ENCODE results near the gene PTPN14.
"Not testable (repeated sequence)": the region's sequence is repeated elsewhere in the genome, so short reads cannot be mapped to it uniquely, and the experiment has no call there.

The PTPN14 gene

GRCh38 chr1:214499732-214500131 lies 51.7 kb downstream of the PTPN14 start:
- no peaks in the 10 kb centered on the region for H3K36me3 Mint-ChIP-seq (ENCODE audit: low read depth)
- peaks cover 3% of the 10 kb centered on the region for H3K27me3 Mint-ChIP-seq
- H3K4me1 Mint-ChIP-seq (ENCODE audit: low read depth), result no peaks in the 10 kb centered on the region
- H3K9me3 Mint-ChIP-seq, result no peaks in the 10 kb centered on the region
- H3K27ac Mint-ChIP-seq, result no peak overlapping the region
- intact Hi-C loops (cut with micrococcal nuclease), result no loop called here
- no peak overlapping the region for H3K4me3 Mint-ChIP-seq

GRCh38 chr1:214498021-214498420 lies 53.4 kb downstream of the PTPN14 start:
- Mint-ChIP-seq H3K27ac (no peak overlapping the region), H3K9me3 (no peaks in the 10 kb centered on the region), H3K36me3 (ENCODE audit: low read depth) (no peaks in the 10 kb centered on the region), H3K27me3 (peaks cover 3% of the 10 kb centered on the region), H3K4me1 (ENCODE audit: low read depth) (no peaks in the 10 kb centered on the region), H3K4me3 (no peak overlapping the region)
- intact Hi-C loops (cut with micrococcal nuclease), result no loop called here

DNA sequence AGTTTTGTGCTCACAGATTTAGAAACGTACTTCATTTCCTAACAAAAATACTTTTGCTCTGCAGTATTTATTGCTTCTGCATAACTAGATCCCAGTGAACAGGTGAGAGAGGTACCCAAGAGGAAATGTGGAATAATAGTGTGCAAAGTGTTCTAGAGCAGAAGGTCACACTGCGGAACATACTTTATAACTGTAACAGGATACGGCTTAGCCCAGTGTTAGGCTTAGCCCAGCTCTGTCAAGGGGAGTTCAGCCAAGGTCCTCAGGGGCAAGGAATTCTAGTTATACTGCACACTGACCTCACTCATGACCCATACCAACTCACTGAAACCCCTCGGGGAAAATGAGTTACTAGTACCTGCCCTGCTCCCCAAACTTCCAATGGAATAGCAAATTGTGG lies 55.3 kb downstream of the PTPN14 start:
- H3K27ac Mint-ChIP-seq, result no peak overlapping the region
- H3K4me1 Mint-ChIP-seq (ENCODE audit: low read depth), result no peaks in the 10 kb centered on the region
- no peaks in the 10 kb centered on the region for H3K36me3 Mint-ChIP-seq (ENCODE audit: low read depth)
- peaks cover 3% of the 10 kb centered on the region for H3K27me3 Mint-ChIP-seq
- H3K4me3 Mint-ChIP-seq, result no peak overlapping the region
- H3K9me3 Mint-ChIP-seq, result no peaks in the 10 kb centered on the region
- intact Hi-C loops (cut with micrococcal nuclease), result no loop called here

DNA sequence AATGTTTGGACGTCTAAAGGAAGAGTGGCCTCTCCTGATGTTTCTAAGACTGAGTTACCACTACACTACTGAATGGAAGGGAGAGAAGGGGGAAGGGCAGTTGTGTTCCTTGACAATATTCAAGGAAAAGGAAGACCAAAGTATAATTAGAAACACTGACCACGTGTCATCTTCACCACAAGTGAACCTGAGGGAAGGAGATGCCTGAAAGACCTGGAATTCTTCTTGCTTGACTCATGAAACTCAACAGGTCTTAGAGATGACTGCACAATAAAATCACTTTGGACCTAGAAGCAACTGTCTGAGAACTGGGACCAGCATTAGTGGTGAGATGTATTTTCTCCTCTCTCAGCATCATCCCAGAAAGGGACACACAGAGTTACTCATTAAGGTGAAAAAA lies 56.7 kb downstream of the PTPN14 start:
- Mint-ChIP-seq H3K36me3 (ENCODE audit: low read depth) (no peaks in the 10 kb centered on the region), H3K4me1 (ENCODE audit: low read depth) (no peaks in the 10 kb centered on the region), H3K9me3 (no peaks in the 10 kb centered on the region), H3K27ac (no peak overlapping the region), H3K27me3 (peaks cover 2% of the 10 kb centered on the region), H3K4me3 (no peak overlapping the region)
- intact Hi-C loops (cut with micrococcal nuclease), result no loop called here

GRCh38 chr1:214494179-214494578 lies 57.2 kb downstream of the PTPN14 start:
- H3K4me1 Mint-ChIP-seq (ENCODE audit: low read depth); intact Hi-C loops (cut with micrococcal nuclease); H3K27ac Mint-ChIP-seq; H3K36me3 Mint-ChIP-seq (ENCODE audit: low read depth); H3K9me3 Mint-ChIP-seq; H3K27me3 Mint-ChIP-seq; H3K4me3 Mint-ChIP-seq: not testable (repeated sequence)

- intact Hi-C loops (cut with micrococcal nuclease), result no loop called here
- Mint-ChIP-seq H3K9me3 (no peaks in the 10 kb centered on the region), H3K27me3 (peaks cover 2% of the 10 kb centered on the region), H3K4me3 (no peak overlapping the region), H3K36me3 (ENCODE audit: low read depth) (no peaks in the 10 kb centered on the region), H3K4me1 (ENCODE audit: low read depth) (no peaks in the 10 kb centered on the region), H3K27ac (no peak overlapping the region)
These were observed 58.1 kb downstream of the PTPN14 start for GRCh38 chr1:214493126-214493796.

DNA sequence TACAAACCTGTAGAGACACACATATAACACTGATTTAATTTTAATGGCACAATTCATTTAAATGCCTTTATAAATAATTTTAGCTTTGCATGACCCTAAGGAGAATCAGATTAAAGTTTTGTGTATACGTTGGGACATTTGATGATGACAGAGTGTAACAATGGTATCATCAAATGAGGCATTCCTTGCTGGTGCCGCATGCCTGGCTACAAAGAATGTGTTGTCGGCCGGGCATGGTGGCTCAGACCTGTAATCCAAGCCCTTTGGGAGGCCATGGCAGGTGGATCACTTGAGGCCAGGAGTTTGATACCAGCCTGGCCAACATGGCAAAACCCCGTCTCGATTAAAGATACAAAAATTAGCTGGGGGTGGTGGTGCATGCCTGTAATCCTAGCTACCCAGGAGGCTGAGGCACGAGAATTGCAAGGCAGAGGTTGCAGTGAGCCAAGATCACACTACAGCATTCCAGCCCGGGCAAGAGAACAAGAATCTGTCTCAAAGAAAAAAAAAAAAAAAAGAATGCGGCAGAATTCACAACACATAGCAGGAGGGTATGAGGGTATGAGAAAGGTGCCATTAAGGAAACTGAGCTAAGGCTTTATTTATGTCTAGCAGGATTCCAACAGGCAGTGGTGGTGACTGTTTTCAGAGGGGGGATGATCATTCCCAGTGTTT lies 58.9 kb downstream of the PTPN14 start:
- Mint-ChIP-seq H3K27me3 (peaks cover 2% of the 10 kb centered on the region), H3K36me3 (ENCODE audit: low read depth) (no peaks in the 10 kb centered on the region), H3K27ac (no peak overlapping the region), H3K4me3 (no peak overlapping the region), H3K9me3 (no peaks in the 10 kb centered on the region), H3K4me1 (ENCODE audit: low read depth) (no peaks in the 10 kb centered on the region)
- intact Hi-C loops (cut with micrococcal nuclease), result no loop called here

GRCh38 chr1:214491468-214492146 lies 59.8 kb downstream of the PTPN14 start:
- H3K4me1 Mint-ChIP-seq (ENCODE audit: low read depth), result no peaks in the 10 kb centered on the region
- intact Hi-C loops (cut with micrococcal nuclease), result no loop called here
- no peak overlapping the region for H3K27ac Mint-ChIP-seq
- H3K36me3 Mint-ChIP-seq (ENCODE audit: low read depth), result no peaks in the 10 kb centered on the region
- H3K4me3 Mint-ChIP-seq, result no peak overlapping the region
- no peaks in the 10 kb centered on the region for H3K9me3 Mint-ChIP-seq
- H3K27me3 Mint-ChIP-seq, result no peaks in the 10 kb centered on the region

- H3K4me3 Mint-ChIP-seq, result no peak overlapping the region
- H3K27me3 Mint-ChIP-seq, result peaks cover 3% of the 10 kb centered on the region
- H3K36me3 Mint-ChIP-seq (ENCODE audit: low read depth), result no peaks in the 10 kb centered on the region
These were observed 66.3 kb downstream of the PTPN14 start for GRCh38 chr1:214485151-214485550.

DNA sequence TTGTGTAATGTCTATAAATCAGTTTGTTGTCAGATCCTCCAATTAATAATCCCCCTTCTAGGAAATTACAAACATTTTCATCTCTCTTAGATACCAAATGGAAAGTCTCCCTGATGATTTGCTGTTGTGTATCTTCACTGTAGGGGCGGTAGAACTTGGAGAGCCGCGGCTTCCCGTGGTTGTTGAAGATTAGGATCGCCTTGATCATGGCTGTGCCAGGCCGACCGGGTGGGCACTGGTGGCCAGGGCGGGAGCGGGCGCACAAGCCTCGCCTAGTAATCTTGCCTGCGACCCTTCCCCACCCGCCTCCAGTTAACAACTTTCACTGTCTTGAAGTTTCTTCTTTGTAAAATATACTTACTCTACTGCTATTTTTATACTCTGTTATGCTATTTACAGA lies 68.2 kb downstream of the PTPN14 start:
- H3K4me1 Mint-ChIP-seq (ENCODE audit: low read depth); intact Hi-C loops (cut with micrococcal nuclease); H3K27ac Mint-ChIP-seq; H3K36me3 Mint-ChIP-seq (ENCODE audit: low read depth); H3K27me3 Mint-ChIP-seq; H3K9me3 Mint-ChIP-seq; H3K4me3 Mint-ChIP-seq: not testable (repeated sequence)

More at GRCh38 chr1:214485151-214485550, 66.3 kb downstream of the PTPN14 start:
- intact Hi-C loops (cut with micrococcal nuclease), result no loop called here
- Mint-ChIP-seq H3K4me1 (ENCODE audit: low read depth) (no peaks in the 10 kb centered on the region), H3K27ac (no peak overlapping the region), H3K9me3 (no peaks in the 10 kb centered on the region)

GRCh38 chr1:214481983-214482634 lies 69.3 kb downstream of the PTPN14 start:
- H3K9me3 Mint-ChIP-seq; H3K36me3 Mint-ChIP-seq (ENCODE audit: low read depth); H3K4me1 Mint-ChIP-seq (ENCODE audit: low read depth); H3K27ac Mint-ChIP-seq; intact Hi-C loops (cut with micrococcal nuclease); H3K4me3 Mint-ChIP-seq; H3K27me3 Mint-ChIP-seq: not testable (repeated sequence)

DNA sequence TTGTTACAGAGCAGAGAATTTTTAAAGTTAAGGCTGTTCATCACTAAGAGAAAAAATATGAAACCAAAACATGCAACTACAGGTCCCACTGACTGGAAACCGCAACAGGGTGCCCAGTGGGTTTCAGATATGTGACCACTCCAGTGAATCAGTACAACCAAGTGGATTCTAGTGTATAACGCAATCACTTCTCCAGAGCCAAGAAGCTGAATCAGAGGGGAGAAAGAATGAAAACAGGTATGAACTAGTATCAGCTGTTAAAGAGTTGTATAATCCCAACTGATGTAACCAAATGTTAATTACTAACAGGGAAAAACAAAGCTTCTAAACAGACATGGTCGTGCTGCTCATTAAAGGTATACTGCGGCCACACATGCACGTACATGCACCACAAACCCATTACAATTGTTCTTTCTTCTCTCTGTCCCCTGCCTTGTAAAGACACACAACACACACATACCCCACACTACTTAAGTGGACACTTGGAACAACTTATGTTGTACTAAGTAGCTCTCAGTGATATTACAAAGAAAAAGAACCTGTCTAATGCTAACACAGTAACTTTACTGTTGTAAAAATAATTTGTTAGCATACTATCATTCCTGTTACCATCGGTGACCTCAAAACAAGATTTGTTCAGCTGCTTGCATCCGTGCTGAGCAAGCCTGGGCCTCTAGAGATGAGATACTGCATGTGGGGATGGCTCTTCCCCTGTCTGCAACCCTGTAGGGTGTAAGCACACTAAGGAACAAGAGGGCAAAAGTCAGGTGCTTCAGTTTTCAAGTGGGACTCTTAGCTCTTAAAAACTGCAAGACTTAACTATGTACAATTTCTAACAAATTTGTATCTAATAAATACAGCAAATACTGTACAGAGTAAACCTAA lies 74.2 kb downstream of the PTPN14 start:
- no peaks in the 10 kb centered on the region for H3K36me3 Mint-ChIP-seq (ENCODE audit: low read depth)
- H3K9me3 Mint-ChIP-seq, result no peaks in the 10 kb centered on the region
- no peaks in the 10 kb centered on the region for H3K4me1 Mint-ChIP-seq (ENCODE audit: low read depth)
- H3K4me3 Mint-ChIP-seq, result no peak overlapping the region
- H3K27ac Mint-ChIP-seq, result no peak overlapping the region
- H3K27me3 Mint-ChIP-seq, result peaks cover 1% of the 10 kb centered on the region
- intact Hi-C loops (cut with micrococcal nuclease), result no loop called here

GRCh38 chr1:214476229-214476985 lies 75.0 kb downstream of the PTPN14 start:
- H3K27ac Mint-ChIP-seq, result no peak overlapping the region
- no peaks in the 10 kb centered on the region for H3K4me1 Mint-ChIP-seq (ENCODE audit: low read depth)
- no peaks in the 10 kb centered on the region for H3K9me3 Mint-ChIP-seq
- H3K4me3 Mint-ChIP-seq, result no peak overlapping the region
- peaks cover 1% of the 10 kb centered on the region for H3K27me3 Mint-ChIP-seq
- H3K36me3 Mint-ChIP-seq (ENCODE audit: low read depth), result no peaks in the 10 kb centered on the region
- intact Hi-C loops (cut with micrococcal nuclease), result no loop called here

All from dendritic cell treated with granulocyte-macrophage colony-stimulating factor and Interleukin-4, amounts not matched to agents 40 ng/mL and 50 ng/mL, for 4 days (primary cell).